CD14-positive monocyte (primary cell): ENCODE data around the gene PCDHB16. TPM values are rescaled to one million over a fixed set of nuclear protein-coding genes. Genes with fewer than 3 reads are reported as not detected.
A peak's percentile ranks its signal among the peaks of the same experiment; 100 is the strongest.
"Not testable (repeated sequence)": the region's sequence is repeated elsewhere in the genome, so short reads cannot be mapped to it uniquely, and the experiment has no call there.

Experiments used
- DNase-seq, 3 donors: peaks; one replicate each; pipeline ENCODE4 v3.0.0-alpha.2; 2011 to 2022
- H2AFZ ChIP-seq: 2 replicates; pipeline ENCODE4 v1.6.0; 2012; ENCODE audit warnings: mild to moderate bottlenecking, low read depth, low read length, inconsistent platforms; ENCODE audit not compliant: insufficient read depth, poor library complexity, severe bottlenecking
- H3K27ac ChIP-seq, 2 donors: 1 replicate in 1 of 2; 2 replicates in 1 of 2; pipeline ENCODE4 v1.5.1; 2012 to 2013; ENCODE audit warnings: low read length in 2 of 2, control low read depth in 1 of 2, inconsistent platforms in 1 of 2, low read depth in 1 of 2, mild to moderate bottlenecking in 1 of 2
- H3K27me3 ChIP-seq, 2 donors: one replicate each; pipeline versions ENCODE4 v1.6.0 to v1.6.1; 2011 to 2013; ENCODE audit warnings: low read length in 2 of 2; ENCODE audit not compliant: control insufficient read depth in 2 of 2, insufficient read depth in 2 of 2
- H3K36me3 ChIP-seq, 2 donors: replicated peaks in 1 of 2; 1 replicate in 1 of 2; 2 replicates in 1 of 2; pipeline versions ENCODE4 v1.5.1 to v1.6.1; 2012 to 2013; ENCODE audit warnings: low read length in 2 of 2, control low read depth in 1 of 2, inconsistent platforms in 1 of 2, mild to moderate bottlenecking in 1 of 2; ENCODE audit not compliant: insufficient read depth in 2 of 2, control insufficient read depth in 1 of 2
- H3K4me1 ChIP-seq, 2 donors: 1 replicate in 1 of 2; 2 replicates in 1 of 2; pipeline versions ENCODE4 v1.5.1 to v1.6.1; 2012 to 2013; ENCODE audit warnings: low read length in 2 of 2, control low read depth in 1 of 2, inconsistent platforms in 1 of 2, mild to moderate bottlenecking in 1 of 2, moderate library complexity in 1 of 2; ENCODE audit not compliant: insufficient read depth in 2 of 2, control insufficient read depth in 1 of 2
- H3K4me2 ChIP-seq: replicated peaks from 2 replicates; pipeline ENCODE3; 2012; ENCODE audit warnings: low read length, moderate library complexity, mild to moderate bottlenecking; ENCODE audit not compliant: poor library complexity, severe bottlenecking; ENCODE audit errors: extremely low read depth
- H3K4me3 ChIP-seq, 3 experiments: fragments of 200-600 bp in 1 of 3; sonication (generic) in 1 of 3; replicated peaks in 1 of 3; 1 replicate in 2 of 3; 2 replicates in 1 of 3; pipeline ENCODE4 v1.5.1; 2011 to 2013; ENCODE audit warnings: low read length in 3 of 3, mild to moderate bottlenecking in 3 of 3, control low read depth in 2 of 3, low read depth in 2 of 3, inconsistent platforms in 1 of 3, moderate library complexity in 1 of 3
- H3K79me2 ChIP-seq: 2 replicates; pipeline ENCODE4 v1.6.0; 2012; ENCODE audit warnings: mild to moderate bottlenecking, control low read depth, inconsistent platforms, low read length, moderate library complexity; ENCODE audit not compliant: insufficient read depth
- H3K9ac ChIP-seq: 2 replicates; pipeline ENCODE4 v1.6.0; 2017; ENCODE audit warnings: low read length, mild to moderate bottlenecking; ENCODE audit not compliant: insufficient read depth, poor library complexity, severe bottlenecking
- H3K9me3 ChIP-seq, 2 donors: replicated peaks in 1 of 2; 1 replicate in 1 of 2; 2 replicates in 1 of 2; pipeline versions ENCODE4 v1.5.1 to v1.6.1; 2012 to 2013; ENCODE audit warnings: low read length in 2 of 2, control low read depth in 1 of 2; ENCODE audit not compliant: control insufficient read depth in 1 of 2, insufficient read depth in 1 of 2
- H4K20me1 ChIP-seq: 2 replicates; pipeline ENCODE4 v1.6.0; 2012; ENCODE audit warnings: mild to moderate bottlenecking, low read length, control low read depth, moderate library complexity; ENCODE audit not compliant: insufficient read depth
- H3K27ac Mint-ChIP-seq, 7 donors: one replicate each; pipeline ENCODE4 v1.8.0; 2020; ENCODE audit warnings: mild to moderate bottlenecking in 7 of 7, mixed read lengths in 7 of 7, moderate library complexity in 6 of 7, inconsistent platforms in 2 of 7
- H3K27me3 Mint-ChIP-seq, 3 donors: one replicate each; pipeline ENCODE4 v1.8.0; 2021 to 2022; ENCODE audit warnings: low read depth in 3 of 3, mild to moderate bottlenecking in 3 of 3, mixed read lengths in 3 of 3, moderate library complexity in 3 of 3, inconsistent platforms in 1 of 3
- H3K36me3 Mint-ChIP-seq, 2 donors: one replicate each; pipeline ENCODE4 v1.8.0; 2020; ENCODE audit warnings: mixed read lengths in 2 of 2, inconsistent platforms in 1 of 2, mild to moderate bottlenecking in 1 of 2
- H3K4me1 Mint-ChIP-seq: one replicate; pipeline ENCODE4 v1.8.0; 2020; ENCODE audit warnings: mild to moderate bottlenecking, mixed read lengths
- H3K4me3 Mint-ChIP-seq, 2 donors: one replicate each; pipeline ENCODE4 v1.8.0; 2020; ENCODE audit warnings: mild to moderate bottlenecking in 2 of 2, mixed read lengths in 2 of 2, moderate library complexity in 1 of 2
- H3K9me3 Mint-ChIP-seq, 7 donors: one replicate each; pipeline ENCODE4 v1.8.0; 2020 to 2022; ENCODE audit warnings: mixed read lengths in 7 of 7, mild to moderate bottlenecking in 6 of 7, moderate library complexity in 6 of 7, inconsistent platforms in 2 of 7
- WGBS: methylation state at CpG from one replicate; pipeline ENCODE4 v1.1.5; 2013; ENCODE audit warnings: missing lambda C conversion rate; ENCODE audit not compliant: insufficient coverage; 5-methylcytosine and 5-hydroxymethylcytosine counted together
- intact Hi-C, 2 donors: fragments of 100-400 bp; cut with micrococcal nuclease; formaldehyde crosslinking; loops; one replicate each; pipeline versions ENCODE4 v1.15.0 to v1.15.1; 2023
- polyA plus RNA-seq, 3 donors: library from polyadenylated mRNA; depleted of rRNA in 1 of 3; unstranded in 2 of 3; stranded (reverse) in 1 of 3; fragments of 300-500 nt in 2 of 3; fragments of >200 nt in 1 of 3; fragmentation: Illumina TruSeq in 2 of 3; gene quantifications; 1 replicate in 2 of 3; 2 replicates in 1 of 3; pipeline ENCODE4 v1.2.3, GENCODE V29; 2012 to 2021
- TF ChIP-seq, protein P1 (sequence below): fragments of 200-600 bp; IDR thresholded peaks from one replicate; pipeline ENCODE4 v1.8.0; 2022; ENCODE audit warnings: antibody characterized with exemption, mild to moderate bottlenecking

The PCDHB16 gene
- polyA plus RNA-seq, 3 donors: not detected

DNA sequence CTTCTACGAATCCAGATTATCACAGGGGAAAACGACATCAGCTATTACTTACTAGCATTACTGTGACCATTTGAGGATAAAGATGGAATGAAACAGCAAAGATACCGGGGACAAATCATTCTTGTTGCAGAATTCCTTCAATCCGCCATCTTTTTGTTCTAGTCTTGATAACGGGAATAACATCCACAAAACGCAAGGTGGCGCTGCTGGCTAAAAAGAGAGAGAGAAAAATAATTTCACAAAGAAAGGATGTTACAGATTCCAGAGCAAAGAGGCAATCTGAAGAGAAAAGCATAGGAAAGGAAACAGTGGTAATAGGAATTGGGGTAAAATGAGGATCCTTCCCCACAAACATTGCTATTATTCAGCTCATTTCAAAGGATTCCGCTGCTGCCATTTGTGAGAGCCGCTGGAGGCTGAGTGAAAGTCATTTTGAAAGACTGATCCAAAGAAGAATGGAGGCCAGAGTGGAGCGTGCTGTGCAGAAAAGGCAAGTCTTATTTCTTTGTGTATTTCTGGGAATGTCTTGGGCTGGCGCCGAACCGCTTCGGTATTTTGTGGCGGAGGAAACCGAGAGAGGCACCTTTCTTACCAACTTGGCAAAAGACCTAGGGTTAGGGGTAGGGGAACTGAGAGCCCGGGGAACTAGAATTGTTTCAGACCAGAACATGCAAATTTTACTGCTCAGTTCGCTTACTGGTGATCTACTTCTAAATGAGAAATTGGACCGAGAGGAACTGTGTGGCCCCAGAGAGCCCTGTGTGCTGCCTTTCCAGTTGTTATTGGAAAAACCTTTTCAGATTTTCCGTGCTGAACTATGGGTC lies 9.6 kb upstream of the PCDHB16 start, which contains the start of gene PCDHB7:
Gene PCDHB7, plus strand, starts transcription at position 264 of the 824 bp plus-strand sequence. Its CDS starts 192 bp downstream, at position 456.
- H3K9ac ChIP-seq: no peak within 1 kb of the TSS
- Mint-ChIP-seq H3K27me3 (peaks cover 0 to 16% (median 7%) of the 10 kb centered on the region in 3 donors), H3K4me1 (no peaks in the 10 kb centered on the region), H3K36me3 (peaks cover 0 to 2% of the 10 kb centered on the region in 2 donors), H3K4me3 (no peak within 1 kb of the TSS), H3K27ac (no peak within 1 kb of the TSS), H3K9me3 (peaks cover 20 to 44% (median 33%) of the 10 kb centered on the region in 7 donors)
- H3K4me3 ChIP-seq: no peak within 1 kb of the TSS
- H3K27ac ChIP-seq: no peak within 1 kb of the TSS
- no peak within 1 kb of the TSS for H2AFZ ChIP-seq
- H3K79me2 ChIP-seq: no peaks in the 10 kb centered on the region
- DNase-seq: no peak
- H3K36me3 ChIP-seq: no peaks in the 10 kb centered on the region
- peaks cover 27 to 54% of the 10 kb centered on the region in 2 donors for H3K9me3 ChIP-seq
- no peak within 1 kb of the TSS for H3K4me2 ChIP-seq
- intact Hi-C loops: no loop called here
- WGBS: 49% methylated on average over 13 of the region's 20 CpGs
- H4K20me1 ChIP-seq: no peaks in the 10 kb centered on the region
- TF ChIP-seq, protein P1, sequence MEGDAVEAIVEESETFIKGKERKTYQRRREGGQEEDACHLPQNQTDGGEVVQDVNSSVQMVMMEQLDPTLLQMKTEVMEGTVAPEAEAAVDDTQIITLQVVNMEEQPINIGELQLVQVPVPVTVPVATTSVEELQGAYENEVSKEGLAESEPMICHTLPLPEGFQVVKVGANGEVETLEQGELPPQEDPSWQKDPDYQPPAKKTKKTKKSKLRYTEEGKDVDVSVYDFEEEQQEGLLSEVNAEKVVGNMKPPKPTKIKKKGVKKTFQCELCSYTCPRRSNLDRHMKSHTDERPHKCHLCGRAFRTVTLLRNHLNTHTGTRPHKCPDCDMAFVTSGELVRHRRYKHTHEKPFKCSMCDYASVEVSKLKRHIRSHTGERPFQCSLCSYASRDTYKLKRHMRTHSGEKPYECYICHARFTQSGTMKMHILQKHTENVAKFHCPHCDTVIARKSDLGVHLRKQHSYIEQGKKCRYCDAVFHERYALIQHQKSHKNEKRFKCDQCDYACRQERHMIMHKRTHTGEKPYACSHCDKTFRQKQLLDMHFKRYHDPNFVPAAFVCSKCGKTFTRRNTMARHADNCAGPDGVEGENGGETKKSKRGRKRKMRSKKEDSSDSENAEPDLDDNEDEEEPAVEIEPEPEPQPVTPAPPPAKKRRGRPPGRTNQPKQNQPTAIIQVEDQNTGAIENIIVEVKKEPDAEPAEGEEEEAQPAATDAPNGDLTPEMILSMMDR: peak; percentile 10
- H3K4me1 ChIP-seq: no peaks in the 10 kb centered on the region
- H3K27me3 ChIP-seq: peaks cover 5 to 9% of the 10 kb centered on the region in 2 donors

DNA sequence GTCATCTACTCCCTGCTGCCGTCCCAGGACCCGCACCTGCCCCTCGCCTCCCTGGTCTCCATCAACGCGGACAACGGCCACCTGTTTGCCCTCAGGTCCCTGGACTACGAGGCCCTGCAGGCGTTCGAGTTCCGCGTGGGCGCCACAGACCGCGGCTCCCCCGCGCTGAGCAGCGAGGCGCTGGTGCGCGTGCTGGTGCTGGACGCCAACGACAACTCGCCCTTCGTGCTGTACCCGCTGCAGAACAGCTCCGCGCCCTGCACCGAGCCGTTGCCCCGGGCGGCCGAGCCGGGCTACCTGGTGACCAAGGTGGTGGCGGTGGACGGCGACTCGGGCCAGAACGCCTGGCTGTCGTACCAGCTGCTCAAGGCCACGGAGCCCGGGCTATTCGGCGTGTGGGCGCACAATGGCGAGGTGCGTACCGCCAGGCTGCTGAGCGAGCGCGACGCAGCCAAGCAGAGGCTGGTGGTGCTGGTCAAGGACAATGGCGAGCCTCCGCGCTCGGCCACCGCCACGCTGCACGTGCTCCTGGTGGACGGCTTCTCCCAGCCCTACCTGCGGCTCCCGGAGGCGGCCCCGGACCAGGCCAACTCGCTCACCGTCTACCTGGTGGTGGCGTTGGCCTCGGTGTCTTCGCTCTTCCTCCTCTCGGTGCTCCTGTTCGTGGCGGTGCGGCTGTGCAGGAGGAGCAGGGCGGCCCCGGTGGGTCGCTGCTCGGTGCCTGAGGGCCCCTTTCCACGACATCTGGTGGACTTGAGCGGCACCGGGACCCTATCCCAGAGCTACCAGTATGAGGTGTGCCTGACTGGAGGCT lies 7.7 kb upstream of the PCDHB16 start:
- H3K27me3 ChIP-seq, H3K4me2 ChIP-seq, H4K20me1 ChIP-seq, DNase-seq, intact Hi-C loops, H3K4me3 ChIP-seq, H3K27ac ChIP-seq, H3K9ac ChIP-seq, H3K4me1 ChIP-seq, H3K27ac Mint-ChIP-seq, H3K36me3 Mint-ChIP-seq, H3K36me3 ChIP-seq, H2AFZ ChIP-seq, H3K79me2 ChIP-seq, H3K4me1 Mint-ChIP-seq: not testable (repeated sequence)
- peaks cover 0 to 16% (median 7%) of the 10 kb centered on the region in 3 donors for H3K27me3 Mint-ChIP-seq
- 39% methylated on average over 56 of the region's 79 CpGs for WGBS
- H3K9me3 Mint-ChIP-seq: peaks cover 20 to 32% (median 29%) of the 10 kb centered on the region in 7 donors
- peak overlapping the region in 1 of 2 donors; percentile 6 for H3K4me3 Mint-ChIP-seq
- H3K9me3 ChIP-seq: peaks cover 39 to 66% of the 10 kb centered on the region in 2 donors
